Aorta (tissue), 5 donors: ENCODE results near the gene CFAP52. TPM values are rescaled to one million over a fixed set of nuclear protein-coding genes. Genes with fewer than 3 reads are reported as not detected.
A peak's percentile ranks its signal among the peaks of the same experiment; 100 is the strongest.
"Not testable (repeated sequence)": the region's sequence is repeated elsewhere in the genome, so short reads cannot be mapped to it uniquely, and the experiment has no call there.

ENCODE experiments used
- ATAC-seq: fragments of 200-7000 bp; cut with Tn5 transposase; one replicate; pipeline ENCODE4 v1.9.1; 2022; ENCODE audit warnings: moderate library complexity; ENCODE audit not compliant: low FRiP score
- DNase-seq, 2 donors: peaks; one replicate each; pipeline ENCODE4 v3.0.0-alpha.2; 2020
- H3K27ac ChIP-seq, 2 donors: one replicate each; pipeline ENCODE4 v1.5.1; 2013; ENCODE audit warnings: low read length in 2 of 2, mild to moderate bottlenecking in 2 of 2, moderate library complexity in 2 of 2, control low read depth in 1 of 2, inconsistent platforms in 1 of 2, low read depth in 1 of 2
- H3K27me3 ChIP-seq, 2 donors: one replicate each; pipeline ENCODE4 v1.6.1; 2013; ENCODE audit warnings: control low read depth in 1 of 2, low read length in 1 of 2, mild to moderate bottlenecking in 1 of 2, moderate library complexity in 1 of 2; ENCODE audit not compliant: insufficient read depth in 2 of 2, control insufficient read depth in 1 of 2
- H3K36me3 ChIP-seq, 2 donors: one replicate each; pipeline ENCODE4 v1.6.1; 2013; ENCODE audit warnings: control low read depth in 1 of 2, low read length in 1 of 2, mild to moderate bottlenecking in 1 of 2; ENCODE audit not compliant: insufficient read depth in 2 of 2, control insufficient read depth in 1 of 2
- H3K4me1 ChIP-seq, 2 donors: one replicate each; pipeline ENCODE4 v1.6.1; 2013; ENCODE audit warnings: low read length in 2 of 2, control low read depth in 1 of 2, mild to moderate bottlenecking in 1 of 2, moderate library complexity in 1 of 2; ENCODE audit not compliant: insufficient read depth in 2 of 2, control insufficient read depth in 1 of 2
- H3K4me3 ChIP-seq, 2 donors: one replicate each; pipeline ENCODE4 v1.5.1; 2013; ENCODE audit warnings: low read length in 2 of 2, control low read depth in 1 of 2, mild to moderate bottlenecking in 1 of 2
- H3K9me3 ChIP-seq: one replicate; pipeline ENCODE4 v1.6.1; 2013; ENCODE audit warnings: mild to moderate bottlenecking, low read length; ENCODE audit not compliant: control insufficient read depth
- WGBS, 2 donors: extraction: QIAGEN DNeasy Blood & Tissue Kit; methylation state at CpG; one replicate each; pipeline ENCODE4 v1.1.7; 2013; 5-methylcytosine and 5-hydroxymethylcytosine counted together
- intact Hi-C, 2 donors: fragments of 100-400 bp; cut with DNase I; formaldehyde crosslinking; loops; one replicate each; pipeline versions ENCODE4 v1.14.2 to v1.15.0; 2022
- polyA plus RNA-seq, 2 donors: library from polyadenylated mRNA; stranded (reverse); fragments of 200-250 nt; gene quantifications; one replicate each; pipeline ENCODE4 v1.2.3, GENCODE V29; 2013
- total RNA-seq, 2 donors: library from RNA; stranded (reverse); fragmentation: NEBNext Ultra II Directional; extraction: Animal tissue kit (Norgen Biotek cat#: 25700); gene quantifications; one replicate each; pipeline ENCODE4 v1.2.1, GENCODE V29; 2021
- donor health status: healthy with polysubstance abuse.
- donor health status: Bipolar disorder and iron deficiency.
- donor health status: DM: no; HTN: no; CAD: no.
- donor health status: DM: no; HTN: no; CAD: no.
- donor health status: DM: yes; HTN: yes; CAD: no.

CFAP52 gene
- total and polyA plus RNA-seq, 4 donors, result 0.39 TPM; not detected in 3

DNA sequence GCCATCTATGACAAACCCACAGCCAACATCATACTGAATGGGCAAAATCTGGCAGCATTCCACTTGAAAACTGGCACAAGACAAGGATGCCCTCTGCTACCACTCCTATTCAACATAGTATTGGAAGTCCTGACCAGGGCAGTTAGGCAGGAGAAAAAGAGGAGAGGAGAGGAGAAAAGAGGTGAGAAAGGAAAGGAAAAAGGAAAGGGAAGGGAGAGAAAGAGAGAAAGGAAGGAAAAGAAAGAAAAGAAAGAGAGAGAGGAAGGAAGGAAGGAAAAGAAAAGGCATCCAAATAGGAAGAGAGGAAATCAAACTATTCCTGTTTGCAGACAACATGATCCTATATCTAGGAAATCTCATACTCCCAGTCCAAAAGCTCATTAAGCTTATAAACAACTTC is 12.3 kb upstream of the CFAP52 start:
- no peak overlapping the region for H3K4me3 ChIP-seq
- no peaks in the 10 kb centered on the region for H3K36me3 ChIP-seq
- DNase-seq (no peak), ATAC-seq (no peak)
- no peak overlapping the region for H3K27ac ChIP-seq
- no peaks in the 10 kb centered on the region for H3K27me3 ChIP-seq
- no peaks in the 10 kb centered on the region for H3K9me3 ChIP-seq
- no peaks in the 10 kb centered on the region for H3K4me1 ChIP-seq
- intact Hi-C loops, result no loop called here

GRCh38 chr17:9566067-9566466 is 10.4 kb upstream of the CFAP52 start:
- intact Hi-C loops, result no loop called here
- H3K4me3 ChIP-seq, result no peak overlapping the region
- no peaks in the 10 kb centered on the region for H3K27me3 ChIP-seq
- H3K36me3 ChIP-seq, result peaks cover 0 to 3% of the 10 kb centered on the region in 2 donors
- ATAC-seq, result no peak
- H3K9me3 ChIP-seq, result no peaks in the 10 kb centered on the region
- H3K27ac ChIP-seq, result no peak overlapping the region
- WGBS, 2 donors, result 68 to 73% methylated on average over 7 of the region's 7 CpGs
- DNase-seq, result no peak
- H3K4me1 ChIP-seq, result no peaks in the 10 kb centered on the region

DNA sequence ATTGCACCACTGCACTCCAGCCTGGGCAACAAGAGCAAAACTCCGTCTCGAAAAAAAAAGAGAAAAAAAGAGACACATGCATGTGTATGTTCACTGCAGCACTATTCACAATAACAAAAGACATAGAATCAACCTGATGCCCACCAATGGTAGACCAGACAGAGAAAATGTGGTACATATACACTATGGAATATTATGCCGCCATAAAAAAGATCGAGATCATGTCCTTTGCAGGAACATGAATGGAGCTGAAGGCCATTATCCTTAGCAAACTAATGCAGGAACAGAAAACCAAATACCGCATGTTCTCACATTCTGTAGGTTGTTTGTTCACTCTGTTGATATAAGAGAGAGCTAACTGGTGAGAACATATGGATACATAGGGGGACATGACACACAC is 9.7 kb upstream of the CFAP52 start:
- H3K4me1 ChIP-seq, H3K9me3 ChIP-seq, H3K36me3 ChIP-seq, ATAC-seq, DNase-seq, H3K4me3 ChIP-seq, H3K27me3 ChIP-seq, H3K27ac ChIP-seq, intact Hi-C loops: not testable (repeated sequence)
- WGBS, 2 donors, result 90 to 100% methylated on average over 5 of the region's 5 CpGs

GRCh38 chr17:9568004-9568403 is 8.4 kb upstream of the CFAP52 start:
- H3K9me3 ChIP-seq, result no peaks in the 10 kb centered on the region
- DNase-seq (no peak), ATAC-seq (no peak)
- H3K27ac ChIP-seq, result no peak overlapping the region
- intact Hi-C loops, result no loop called here
- H3K4me1 ChIP-seq, result no peaks in the 10 kb centered on the region
- H3K27me3 ChIP-seq, result no peaks in the 10 kb centered on the region
- no peak overlapping the region for H3K4me3 ChIP-seq
- H3K36me3 ChIP-seq, result peaks cover 0 to 3% of the 10 kb centered on the region in 2 donors

GRCh38 chr17:9568957-9569588 is 7.4 kb upstream of the CFAP52 start:
- no peak overlapping the region for H3K27ac ChIP-seq
- WGBS, 2 donors, result 84 to 89% methylated on average over 11 of the region's 11 CpGs
- H3K4me3 ChIP-seq, result no peak overlapping the region
- H3K27me3 ChIP-seq, result no peaks in the 10 kb centered on the region
- peaks cover 0 to 3% of the 10 kb centered on the region in 2 donors for H3K36me3 ChIP-seq
- no peaks in the 10 kb centered on the region for H3K4me1 ChIP-seq
- H3K9me3 ChIP-seq, result no peaks in the 10 kb centered on the region
- intact Hi-C loops, result no loop called here
- ATAC-seq (no peak), DNase-seq (no peak)

DNA sequence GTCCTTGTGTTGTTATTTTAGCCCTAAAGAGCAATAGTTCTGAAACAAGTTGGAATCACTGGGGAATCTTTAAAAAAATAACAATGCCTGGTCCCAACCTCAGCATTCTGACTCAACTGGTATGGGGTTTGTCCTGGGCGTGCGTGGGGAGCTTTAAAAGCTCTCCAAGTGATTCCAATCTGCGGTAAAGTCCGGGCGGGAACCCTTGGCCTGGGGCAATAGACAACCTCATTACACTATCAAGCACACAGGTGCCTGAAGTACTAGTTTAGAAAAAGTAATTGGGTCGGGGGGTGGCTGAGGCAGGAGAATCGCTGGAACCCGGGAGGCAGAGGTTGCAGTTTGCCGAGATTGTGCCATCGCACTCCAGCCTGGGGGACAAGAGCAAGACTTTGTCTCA is 5.2 kb upstream of the CFAP52 start:
- no peaks in the 10 kb centered on the region for H3K4me1 ChIP-seq
- ATAC-seq (no peak), DNase-seq (no peak)
- H3K4me3 ChIP-seq, result no peak overlapping the region
- H3K27ac ChIP-seq, result no peak overlapping the region
- H3K36me3 ChIP-seq, result peaks cover 0 to 3% of the 10 kb centered on the region in 2 donors
- whole genome bisulfite sequencing, 2 donors, result 85 to 89% methylated on average over 10 of the region's 10 CpGs
- H3K27me3 ChIP-seq, result no peaks in the 10 kb centered on the region
- no peaks in the 10 kb centered on the region for H3K9me3 ChIP-seq
- intact Hi-C loops, result no loop called here

DNA sequence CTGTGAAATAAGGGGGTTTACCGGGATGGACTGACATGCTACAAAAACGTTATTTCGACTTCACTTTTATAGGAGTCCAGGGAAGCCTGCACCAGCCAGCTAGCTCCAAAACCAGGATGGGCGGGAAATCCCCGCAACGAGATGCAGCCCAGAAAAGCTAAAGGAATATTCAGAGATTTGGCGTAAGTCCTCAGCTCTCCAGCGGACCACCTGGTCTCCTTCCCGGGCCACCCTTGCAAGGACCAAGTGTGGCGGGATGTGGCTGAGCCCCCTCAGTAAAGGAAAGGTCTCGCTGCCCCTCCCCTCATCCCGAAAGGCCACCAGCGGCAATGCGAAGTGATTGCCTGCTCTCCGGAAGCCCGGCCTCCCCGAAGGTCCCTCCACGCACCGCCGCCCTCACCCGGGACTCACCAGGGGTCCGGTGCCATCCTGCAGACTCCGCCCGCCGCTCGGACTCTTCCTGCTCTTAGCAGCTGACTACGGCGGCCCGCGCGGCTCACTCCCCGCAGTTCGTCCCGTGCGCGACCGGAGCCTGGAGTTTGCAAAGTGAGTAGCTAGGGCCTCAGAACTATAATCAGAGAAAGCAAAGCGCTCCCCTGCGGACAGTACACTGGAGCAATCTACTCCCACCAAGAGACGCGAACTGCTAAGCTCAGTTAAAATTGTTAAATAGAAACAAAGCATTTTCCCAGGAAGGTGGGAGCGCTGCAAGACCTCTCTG is 901 bp upstream of the CFAP52 start, which contains the start of gene STX8:
Gene STX8 (minus strand): TSS at position 440 of the 721 bp plus-strand sequence. CDS start 12 bp downstream, at position 428.
- DNase-seq (peak; percentile 96 to 98), ATAC-seq (peak; percentile 96)
- 1% methylated on average over 40 to 42 of the region's 42 CpGs for WGBS, 2 donors
- H3K4me3 ChIP-seq, result peak within 1 kb of the TSS; percentile 65 to 83
- H3K9me3 ChIP-seq, result no peaks in the 10 kb centered on the region
- no peaks in the 10 kb centered on the region for H3K4me1 ChIP-seq
- H3K27ac ChIP-seq, result no peak within 1 kb of the TSS
- no peaks in the 10 kb centered on the region for H3K27me3 ChIP-seq
- peaks cover 0 to 2% of the 10 kb centered on the region in 2 donors for H3K36me3 ChIP-seq
- intact Hi-C loops, result no loop called here

- Histone ChIP-seq H3K27me3 (no peaks in the 10 kb centered on the region), H3K4me3 (no peak overlapping the region), H3K9me3 (no peaks in the 10 kb centered on the region), H3K36me3 (no peaks in the 10 kb centered on the region), H3K4me1 (no peaks in the 10 kb centered on the region), H3K27ac (no peak overlapping the region)
- intact Hi-C loops, result no loop called here
- WGBS, 2 donors, result 8 to 9% methylated on average over 4 of the region's 4 CpGs
- ATAC-seq (no peak), DNase-seq (no peak)
Measured at GRCh38 chr17:9577373-9577709, 899 bp downstream of the CFAP52 start.

- Histone ChIP-seq H3K9me3 (no peaks in the 10 kb centered on the region), H3K4me1 (no peaks in the 10 kb centered on the region), H3K27ac (no peak overlapping the region), H3K36me3 (no peaks in the 10 kb centered on the region), H3K27me3 (no peaks in the 10 kb centered on the region), H3K4me3 (no peak overlapping the region)
- no peak for DNase-seq
- intact Hi-C loops, result no loop called here
- 87 to 90% methylated on average over 10 of the region's 10 CpGs for WGBS, 2 donors
- ATAC-seq, result no peak
Measured at GRCh38 chr17:9587969-9588656, 11.7 kb downstream of the CFAP52 start.
